ENCODE results near the gene DUS4L.
A peak's percentile ranks its signal among the peaks of the same experiment; 100 is the strongest.
"Not testable (repeated sequence)": the region's sequence is repeated elsewhere in the genome, so short reads cannot be mapped to it uniquely, and the experiment has no call there.

DUS4L gene

DNA sequence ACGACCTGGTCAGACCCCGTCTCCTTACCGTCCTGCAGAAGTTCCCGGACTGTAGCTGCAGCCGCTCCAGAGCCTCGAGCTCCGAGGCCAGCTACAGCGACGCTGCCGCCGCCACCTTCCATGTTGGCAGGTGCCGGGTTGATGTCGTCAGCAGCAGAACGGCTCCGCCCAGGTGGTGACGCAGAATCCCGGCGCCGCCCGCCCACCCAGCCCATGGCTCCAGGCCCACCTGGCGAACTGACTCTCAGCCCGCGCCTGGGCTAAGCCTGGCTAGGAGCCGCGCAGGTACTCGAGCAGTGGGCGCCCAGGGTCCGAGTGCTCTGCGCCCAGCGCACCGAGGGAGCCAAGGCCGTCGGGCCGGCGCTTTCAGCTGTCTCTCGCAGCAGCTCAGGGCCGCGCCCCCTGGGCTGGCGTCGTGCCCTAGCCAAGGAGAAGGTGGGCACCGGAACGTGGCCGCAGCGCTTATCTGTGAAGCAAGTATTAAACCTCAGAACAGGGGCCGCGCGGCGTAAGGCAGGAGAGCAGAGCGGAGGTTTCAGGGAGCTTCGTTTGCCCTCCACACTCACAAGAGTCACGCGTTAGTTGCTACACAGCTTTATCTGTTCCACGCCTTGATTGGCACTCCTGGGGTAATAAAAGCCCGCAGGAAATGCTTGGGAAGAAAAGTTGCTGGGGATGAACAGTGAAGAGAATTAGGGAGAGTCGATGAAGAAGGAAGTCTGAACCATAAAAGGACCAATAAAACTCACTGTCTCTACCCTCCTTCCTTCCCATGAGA is at the start of gene DUS4L, which contains the start of gene COG5:
Gene DUS4L (plus strand): TSS at position 197 of the 778 bp plus-strand sequence. CDS start 3,100 bp downstream, outside the sequence.
Gene COG5 (minus strand): TSS at position 146 of the 778 bp plus-strand sequence. CDS start 24 bp downstream, at position 122.
- intact Hi-C loops (cut with DNase I): no loop called here
- DNase-seq: peak; percentile 63 to 94 (median 84)

- intact Hi-C loops (cut with DNase I): no loop called here
- peak in 7 of 42 donors; percentile 17 to 56 (median 36) for DNase-seq
Measured at GRCh38 chr7:107526672-107527071, 37.1 kb upstream of the DUS4L start.

DNA sequence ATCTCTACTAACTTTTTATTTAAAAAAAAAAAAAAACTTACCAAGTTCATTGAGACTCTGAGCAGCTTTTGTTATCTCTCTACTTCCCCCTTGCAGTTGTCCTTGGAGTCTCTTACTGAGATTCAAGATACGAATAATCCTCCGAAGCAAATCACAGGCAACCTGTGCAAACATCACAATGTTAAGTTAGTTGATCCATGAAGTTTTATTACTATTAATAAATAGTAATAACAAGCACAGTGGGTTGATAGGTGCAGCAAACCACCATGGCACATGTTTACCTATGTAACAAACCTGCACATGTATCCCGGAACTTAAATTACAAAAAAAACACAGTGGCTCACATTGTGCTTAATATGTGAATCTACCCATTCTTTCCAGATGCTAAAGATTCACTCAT is 36.6 kb upstream of the DUS4L start:
- intact Hi-C loops (cut with DNase I): no loop called here

DNA sequence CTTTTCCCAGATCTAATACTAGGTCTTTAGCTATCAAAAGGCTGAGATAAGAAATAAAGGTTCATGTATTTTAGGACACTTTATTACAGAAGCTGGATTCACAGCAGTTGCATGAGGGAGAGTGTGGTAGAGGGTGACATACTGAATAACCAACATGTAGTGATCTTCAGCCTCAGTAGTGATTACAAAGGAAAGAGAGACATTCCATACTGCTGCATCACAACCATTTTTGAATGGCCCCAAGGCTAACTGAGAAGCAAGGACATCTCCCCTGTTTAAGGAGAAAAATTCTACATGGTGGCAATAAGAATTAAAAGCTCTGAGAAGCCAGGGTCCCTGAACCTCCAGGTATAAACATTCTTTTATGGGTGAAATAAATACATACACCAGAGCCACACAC is 35.3 kb upstream of the DUS4L start:
- DNase-seq: no peak
- intact Hi-C loops (cut with DNase I): no loop called here

More for the DNA sequence above, 36.6 kb upstream of the DUS4L start:
- no peak for DNase-seq

GRCh38 chr7:107530751-107531150 is 33.0 kb upstream of the DUS4L start:
- intact Hi-C loops (cut with DNase I): no loop called here
- no peak for DNase-seq

GRCh38 chr7:107534139-107534538 is 29.6 kb upstream of the DUS4L start:
- no peak for DNase-seq
- intact Hi-C loops (cut with DNase I): no loop called here

- intact Hi-C loops (cut with DNase I); DNase-seq: not testable (repeated sequence)
Measured at GRCh38 chr7:107537228-107537627, 26.5 kb upstream of the DUS4L start.

GRCh38 chr7:107538001-107538400 is 25.8 kb upstream of the DUS4L start:
- no peak for DNase-seq
- intact Hi-C loops (cut with DNase I): no loop called here

- DNase-seq: no peak
- intact Hi-C loops (cut with DNase I): no loop called here
Measured at GRCh38 chr7:107543338-107543993, 20.3 kb upstream of the DUS4L start.

DNA sequence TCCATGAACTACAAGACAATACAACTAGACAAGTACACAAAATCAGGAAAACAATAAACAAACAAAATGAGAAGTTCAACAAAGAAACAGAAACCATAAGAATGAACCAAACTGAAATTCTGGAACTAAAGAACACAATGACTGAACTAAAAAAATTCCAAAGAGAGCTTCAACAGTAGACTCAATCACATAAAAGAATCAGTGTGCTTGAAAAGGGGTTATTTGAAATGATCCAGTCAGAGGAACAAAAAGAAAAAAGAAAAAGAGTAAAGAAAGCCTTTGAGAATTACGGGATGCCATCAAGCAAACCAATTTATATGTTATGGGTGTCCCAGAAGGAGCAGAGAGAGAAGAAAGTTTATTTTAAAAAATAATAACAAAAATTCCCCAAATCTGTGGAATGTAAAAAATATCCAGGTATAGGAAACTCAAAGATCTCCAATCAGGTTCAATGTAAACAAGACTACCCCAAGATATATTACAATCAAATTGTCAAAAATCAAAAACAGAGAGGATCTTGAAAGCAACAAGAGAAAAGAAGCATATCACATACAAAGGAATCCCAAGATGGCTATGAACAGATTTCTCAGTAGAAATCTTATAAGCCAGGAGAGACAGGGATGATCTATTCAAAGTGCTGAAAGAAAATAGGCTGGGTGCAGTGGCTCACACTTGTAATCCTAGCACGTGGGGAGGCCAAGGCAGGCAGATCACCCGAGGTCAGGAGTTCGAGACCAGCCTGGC is 18.8 kb upstream of the DUS4L start:
- no peak for DNase-seq
- intact Hi-C loops (cut with DNase I): no loop called here

- intact Hi-C loops (cut with DNase I): no loop called here
- DNase-seq: no peak
Measured at GRCh38 chr7:107551936-107552335, 11.8 kb upstream of the DUS4L start.

GRCh38 chr7:107555893-107556292 is 7.9 kb upstream of the DUS4L start:
- intact Hi-C loops (cut with DNase I): no loop called here
- DNase-seq: no peak

- no peak for DNase-seq
- intact Hi-C loops (cut with DNase I): no loop called here
Measured at GRCh38 chr7:107559864-107560263, 3.9 kb upstream of the DUS4L start.

DNA sequence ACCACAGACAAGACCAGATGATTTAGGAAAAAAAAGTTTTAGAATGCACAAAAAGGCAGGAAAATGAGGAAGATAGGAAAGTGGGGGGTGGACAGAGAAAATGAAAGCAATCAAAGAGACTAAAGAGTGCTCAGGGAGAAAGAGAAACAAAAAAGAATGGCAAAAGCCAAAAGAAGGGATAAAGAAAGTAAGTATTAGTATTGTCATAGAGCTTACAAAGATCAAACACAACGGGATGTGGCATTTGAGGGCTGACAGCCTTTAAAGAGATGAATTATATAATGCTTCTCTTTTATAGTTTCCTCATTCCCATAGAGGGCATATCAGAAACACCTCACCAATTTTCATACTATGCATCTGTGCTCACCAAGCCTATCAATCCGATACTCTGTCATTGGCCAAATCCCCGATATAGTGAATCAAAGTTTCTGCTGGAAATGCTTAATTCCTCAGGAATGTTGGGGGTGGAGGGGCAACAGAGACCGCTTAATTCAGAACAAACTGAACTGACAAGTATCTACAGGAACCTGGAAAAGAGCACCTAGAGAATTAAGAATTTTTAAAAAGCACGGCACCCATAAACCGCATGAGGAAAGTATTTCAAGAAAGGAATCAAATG is 2.8 kb upstream of the DUS4L start:
- no peak for DNase-seq
- intact Hi-C loops (cut with DNase I): no loop called here

DNA sequence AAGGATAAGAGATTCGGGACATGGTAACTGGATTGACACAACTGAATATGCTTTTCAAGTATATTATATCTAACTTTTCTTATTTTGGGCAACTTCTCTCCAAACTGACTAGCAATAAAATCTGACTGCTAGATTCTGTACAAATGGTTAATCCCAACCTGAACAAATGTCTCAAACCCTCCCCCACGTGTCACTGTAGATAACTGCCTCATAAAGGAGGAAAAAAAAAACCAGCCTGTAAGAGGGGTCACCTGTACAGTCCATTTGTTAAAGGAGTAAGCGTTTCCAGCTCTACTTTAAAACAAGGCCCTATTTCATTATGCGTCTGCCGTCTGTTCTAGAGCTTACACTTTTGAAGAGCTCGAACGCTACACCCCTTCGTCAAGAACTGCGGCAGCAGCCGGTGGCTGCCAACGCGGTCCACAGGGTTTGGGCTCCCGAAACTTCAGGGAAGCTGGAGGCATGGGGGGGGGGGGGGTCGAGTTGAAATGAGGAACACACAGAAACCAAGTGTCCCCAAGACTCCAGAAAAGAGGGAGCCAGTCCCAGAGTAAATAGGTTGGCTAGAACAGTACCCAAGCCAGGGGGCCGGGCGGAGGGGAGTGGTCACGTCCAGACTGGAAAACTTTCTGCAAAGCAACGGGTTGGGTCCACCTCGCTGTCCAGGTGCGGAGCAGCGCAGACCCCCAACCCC is 543 bp upstream of the DUS4L start:
- DNase-seq: peak in 4 of 42 donors; percentile 10 to 29 (median 14)
- intact Hi-C loops (cut with DNase I): no loop called here

GRCh38 chr7:107564553-107565298 is 955 bp downstream of the DUS4L start:
- DNase-seq: no peak
- intact Hi-C loops (cut with DNase I): no loop called here

DNA sequence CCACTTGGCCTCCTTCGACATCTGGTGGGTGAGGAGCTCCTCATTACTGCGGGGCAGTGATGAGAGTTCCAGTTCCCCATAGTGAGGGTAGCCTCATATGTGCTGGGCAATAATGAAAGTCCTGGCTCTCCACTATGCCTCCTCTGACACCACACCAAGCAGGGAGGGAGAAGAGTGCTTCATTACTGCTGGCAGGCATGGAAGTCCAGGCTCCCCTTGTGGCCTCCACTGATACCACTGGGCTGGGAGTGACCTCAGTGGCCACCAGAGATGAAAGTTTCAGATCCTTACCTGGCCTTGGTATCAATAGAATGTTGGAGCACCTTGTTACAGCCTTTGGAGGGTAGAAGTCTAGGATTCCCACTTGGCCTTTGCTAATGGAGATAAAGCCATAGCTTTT is 6.5 kb downstream of the DUS4L start:
- no peak for DNase-seq
- intact Hi-C loops (cut with DNase I): no loop called here

DNA sequence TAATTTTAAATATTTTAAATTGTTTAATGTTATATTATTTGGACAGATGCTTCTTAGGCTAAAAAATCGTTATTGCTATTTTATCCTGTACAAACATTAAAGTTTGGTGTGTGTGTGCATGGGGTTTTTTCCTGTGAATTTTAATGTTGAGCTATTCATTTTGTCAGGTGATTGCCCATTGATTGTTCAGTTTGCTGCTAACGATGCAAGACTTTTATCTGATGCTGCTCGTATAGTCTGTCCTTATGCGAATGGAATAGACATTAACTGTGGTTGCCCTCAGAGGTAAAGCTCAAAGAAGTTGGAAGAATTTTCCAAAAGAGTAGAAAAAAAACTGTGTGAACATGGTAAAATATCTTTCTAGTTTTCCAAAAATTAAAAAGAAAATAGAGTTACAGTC is 9.8 kb downstream of the DUS4L start:
- intact Hi-C loops (cut with DNase I): no loop called here
- no peak for DNase-seq

Measured in head of caudate nucleus (tissue), 42 donors.